SU-DHL-6 (cell line): Measurements from ENCODE around the gene DNPH1.

Experiments
- EZH2phosphoT487 ChIP-seq: fragments of 200-600 bp; sonication (generic), shearing (Covaris generic); conservative IDR thresholded peaks from 2 replicates; pipeline ENCODE4 v1.6.1; 2018; ENCODE audit warnings: mild to moderate bottlenecking, antibody characterized with exemption, low read length, moderate library complexity, mixed read lengths
- TF ChIP-seq, protein P1 (sequence below): fragments of 200-600 bp; sonication (generic); IDR thresholded peaks from one replicate; pipeline ENCODE4 v1.5.1; 2017; ENCODE audit warnings: antibody characterized with exemption, mild to moderate bottlenecking, low read length, moderate library complexity; ENCODE audit not compliant: insufficient read depth, poor library complexity, severe bottlenecking

DNA sequence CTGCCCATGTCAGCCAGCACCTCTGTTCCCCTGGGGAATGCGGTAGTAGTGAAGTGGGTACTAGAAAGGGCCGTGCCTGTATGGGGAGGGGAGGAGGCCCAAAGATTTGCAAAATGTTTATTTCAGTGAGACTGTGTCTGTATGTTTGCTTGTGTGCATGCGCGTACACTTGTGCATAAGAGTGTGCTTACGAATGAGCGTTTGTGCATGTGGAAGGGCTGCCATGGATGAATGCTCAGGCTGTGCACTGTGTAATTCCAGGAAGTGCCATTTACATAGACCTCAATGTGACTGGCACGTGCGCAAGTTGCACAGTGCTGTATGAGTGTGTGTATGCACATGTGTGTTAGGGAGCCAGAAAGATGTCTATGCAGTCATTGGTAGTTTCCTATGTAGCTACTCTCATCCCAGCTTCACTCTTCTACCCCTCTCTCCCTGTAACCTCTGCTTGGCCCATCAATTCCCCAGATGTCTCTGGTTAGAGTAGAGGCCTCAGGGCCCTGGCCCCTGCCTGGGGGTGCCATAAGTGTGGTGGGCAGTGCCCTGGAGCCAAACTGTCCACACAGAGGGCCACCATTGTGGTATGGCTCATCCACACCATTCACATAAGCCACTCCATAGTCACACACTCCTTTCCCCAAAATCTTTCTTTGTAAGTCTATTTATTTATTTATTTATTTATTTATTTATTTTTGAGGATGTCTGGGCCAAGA lies 42.0 kb upstream of the DNPH1 start:
- TF ChIP-seq, protein P1, sequence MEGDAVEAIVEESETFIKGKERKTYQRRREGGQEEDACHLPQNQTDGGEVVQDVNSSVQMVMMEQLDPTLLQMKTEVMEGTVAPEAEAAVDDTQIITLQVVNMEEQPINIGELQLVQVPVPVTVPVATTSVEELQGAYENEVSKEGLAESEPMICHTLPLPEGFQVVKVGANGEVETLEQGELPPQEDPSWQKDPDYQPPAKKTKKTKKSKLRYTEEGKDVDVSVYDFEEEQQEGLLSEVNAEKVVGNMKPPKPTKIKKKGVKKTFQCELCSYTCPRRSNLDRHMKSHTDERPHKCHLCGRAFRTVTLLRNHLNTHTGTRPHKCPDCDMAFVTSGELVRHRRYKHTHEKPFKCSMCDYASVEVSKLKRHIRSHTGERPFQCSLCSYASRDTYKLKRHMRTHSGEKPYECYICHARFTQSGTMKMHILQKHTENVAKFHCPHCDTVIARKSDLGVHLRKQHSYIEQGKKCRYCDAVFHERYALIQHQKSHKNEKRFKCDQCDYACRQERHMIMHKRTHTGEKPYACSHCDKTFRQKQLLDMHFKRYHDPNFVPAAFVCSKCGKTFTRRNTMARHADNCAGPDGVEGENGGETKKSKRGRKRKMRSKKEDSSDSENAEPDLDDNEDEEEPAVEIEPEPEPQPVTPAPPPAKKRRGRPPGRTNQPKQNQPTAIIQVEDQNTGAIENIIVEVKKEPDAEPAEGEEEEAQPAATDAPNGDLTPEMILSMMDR: no peak
- no peak for TF ChIP-seq EZH2phosphoT487
